Stimulated activated naive CD4-positive, alpha-beta T cell treated with Interleukin-2 at 50 U/mL for 16 hours (primary cell): ENCODE measurements around the gene S100PBP.
"Not testable (repeated sequence)": the region's sequence is repeated elsewhere in the genome, so short reads cannot be mapped to it uniquely, and the experiment has no call there.

Source experiments
- DNase-seq: peaks from one replicate; lab custom pipeline; 2025; lab: John Stamatoyannopoulos, UW

The S100PBP gene

GRCh38 chr1:32900956-32901822, 83.7 kb downstream of the S100PBP start, which contains the start of gene TMEM54:
TMEM54 (minus strand) TSS chr1:32901389; CDS start chr1:32901238, 151 bp downstream.
- no peak for DNase-seq

DNA sequence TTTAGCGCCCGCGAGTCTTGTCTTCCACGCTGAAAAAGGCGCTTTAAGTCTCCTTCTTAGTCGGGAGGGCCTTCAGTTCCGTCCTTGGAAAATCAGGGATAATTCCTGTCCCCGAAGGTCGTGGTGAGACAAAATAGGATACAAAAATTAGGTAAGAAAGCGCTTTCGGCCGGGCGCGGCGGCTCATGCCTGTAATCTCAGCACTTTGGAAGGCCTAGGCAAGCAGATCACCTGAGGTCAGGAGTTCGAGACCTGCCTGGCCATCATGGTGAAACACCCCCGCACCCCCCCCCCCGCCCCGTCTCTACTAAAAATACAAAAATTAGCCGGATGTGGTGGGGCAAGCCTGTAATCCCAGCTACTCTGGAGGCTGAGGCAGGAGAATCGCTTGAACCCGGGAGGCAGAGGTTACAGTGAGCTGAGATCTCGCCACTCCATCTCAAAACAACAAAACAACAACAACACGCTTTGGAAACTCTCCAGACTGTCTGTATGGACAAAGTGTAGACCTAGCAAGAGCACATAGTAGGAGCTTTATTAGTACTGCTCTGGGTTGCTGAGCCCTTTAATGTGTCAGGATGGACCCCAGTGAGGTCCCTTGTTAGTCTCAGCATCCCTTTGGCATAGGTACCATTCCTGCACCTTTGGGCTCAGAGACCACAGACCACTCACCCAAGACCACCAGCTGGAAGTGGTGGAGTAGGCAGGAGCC, 84.5 kb downstream of the S100PBP start:
- DNase-seq = no peak

GRCh38 chr1:32902535-32902920, 85.1 kb downstream of the S100PBP start:
- no peak for DNase-seq

DNA sequence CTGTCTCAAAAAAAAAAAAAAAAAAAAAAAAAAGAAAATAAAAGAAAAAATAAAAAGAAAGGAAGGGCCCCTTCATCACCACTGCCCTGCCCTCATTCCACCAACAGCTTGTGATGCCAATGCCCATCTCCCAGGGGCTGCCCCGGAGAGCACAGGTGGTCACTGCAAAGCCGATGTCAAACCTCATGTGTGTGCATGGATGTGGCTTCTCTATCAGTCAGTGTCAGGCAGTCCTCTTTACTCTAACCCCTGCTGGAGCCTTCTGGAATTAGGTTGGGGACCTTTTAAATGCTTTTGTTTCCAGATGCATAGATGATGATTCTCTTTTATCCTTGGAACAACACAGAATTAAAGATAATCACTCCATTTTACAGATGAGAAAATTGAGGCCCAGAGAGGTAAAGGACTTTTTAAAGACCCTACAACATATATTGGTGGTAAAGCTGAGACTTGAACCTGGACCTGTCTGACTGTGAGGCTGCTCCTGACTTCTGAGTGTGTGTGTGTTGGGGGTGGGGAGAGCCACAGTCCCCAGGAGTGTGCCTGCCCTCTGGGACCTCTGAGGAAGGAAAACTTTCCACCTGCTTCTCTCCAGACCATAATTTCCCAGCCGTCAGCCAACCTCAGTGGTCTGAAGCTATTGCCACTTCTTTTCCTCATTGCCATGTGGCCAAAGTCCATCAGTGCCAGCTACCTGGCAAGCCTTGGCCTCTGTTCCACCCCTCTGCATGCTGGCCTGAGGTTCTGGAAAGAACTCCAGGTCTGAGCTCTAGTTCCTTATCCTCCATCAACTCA, 86.7 kb downstream of the S100PBP start:
- DNase-seq = no peak

DNA sequence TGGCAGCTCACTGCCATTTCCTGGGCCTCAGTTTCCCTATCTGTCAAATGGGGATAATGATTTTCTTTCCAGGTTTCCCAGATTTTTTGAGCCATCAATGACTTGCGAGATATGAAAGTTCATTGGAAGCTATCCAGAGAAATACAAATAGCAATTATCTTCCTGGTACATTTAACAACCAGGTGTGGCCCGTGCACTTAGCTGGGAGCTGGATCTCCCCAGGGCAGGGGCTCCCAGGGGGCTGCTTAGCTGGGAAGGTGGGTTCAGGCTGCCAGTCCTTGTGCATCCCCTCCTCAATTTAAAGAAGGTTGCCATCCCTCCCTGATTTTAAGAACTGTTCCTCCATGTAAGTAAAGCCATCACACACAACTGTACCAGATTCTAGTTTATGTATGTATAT, 87.3 kb downstream of the S100PBP start:
- no peak for DNase-seq

GRCh38 chr1:32905588-32905987, 88.1 kb downstream of the S100PBP start:
- not testable (repeated sequence) for DNase-seq

- DNase-seq = no peak
Observed at GRCh38 chr1:32906654-32907053, 89.2 kb downstream of the S100PBP start.

- no peak for DNase-seq
Observed at GRCh38 chr1:32907435-32907834, 90.0 kb downstream of the S100PBP start.
